ENCODE results near the gene USHBP1.

GRCh38 chr19:17240826-17241399 lies 23.6 kb downstream of the USHBP1 start:
- TF ChIP-seq POLR2A (IDR thresholded peaks at IDR 0.05) (no peak), CTCF (IDR thresholded peaks at IDR 0.05) (no peak), POLR2AphosphoS5 (IDR thresholded peaks at IDR 0.05) (no peak)

All from transverse colon (tissue), 4 donors.